WTC11 (cell line): ENCODE data around the gene ISCA1.

ENCODE experiments used
- ELF4 ChIP-seq: sonication (generic); formaldehyde crosslinking; IDR thresholded peaks from 2 replicates; pipeline ENCODE4 v1.8.1; 2022; ENCODE audit warnings: low read depth, mild to moderate bottlenecking, moderate library complexity, missing genetic modification reagents
- FOXK1 ChIP-seq: sonication (generic); formaldehyde crosslinking; IDR thresholded peaks from 2 replicates; pipeline ENCODE4 v1.8.0; 2022; ENCODE audit warnings: mild to moderate bottlenecking, moderate library complexity, missing genetic modification reagents
- HMGXB4 ChIP-seq: sonication (generic); formaldehyde crosslinking; IDR thresholded peaks from 2 replicates; pipeline ENCODE4 v1.8.1; 2023; ENCODE audit warnings: mild to moderate bottlenecking, moderate library complexity, missing genetic modification reagents
- IRF2 ChIP-seq: sonication (generic); formaldehyde crosslinking; IDR thresholded peaks from 2 replicates; pipeline ENCODE4 v1.8.0; 2022; ENCODE audit warnings: low read depth, missing genetic modification reagents, borderline replicate concordance
- NFE2L1 ChIP-seq: sonication (generic); formaldehyde crosslinking; IDR thresholded peaks from 2 replicates; pipeline ENCODE4 v1.8.1; 2023; ENCODE audit warnings: missing genetic modification reagents
- OVOL2 ChIP-seq: fragments of 250-450 bp; sonication (Bioruptor Pico); IDR thresholded peaks from 2 replicates; pipeline ENCODE4 v1.9.0; 2021; ENCODE audit warnings: mild to moderate bottlenecking, borderline replicate concordance
- TEAD4 ChIP-seq: sonication (generic); formaldehyde crosslinking; IDR thresholded peaks from 2 replicates; pipeline ENCODE4 v1.8.0; 2022; ENCODE audit warnings: mild to moderate bottlenecking, missing genetic modification reagents
- ZNF416 ChIP-seq: fragments of 250-450 bp; sonication (Bioruptor Pico); IDR thresholded peaks from 2 replicates; pipeline ENCODE4 v1.9.0; 2021; ENCODE audit warnings: mild to moderate bottlenecking, inconsistent platforms
- TF ChIP-seq, protein P1 (sequence below): fragments of 200-600 bp; IDR thresholded peaks from 2 replicates; pipeline ENCODE4 v1.8.0; 2022; ENCODE audit warnings: antibody characterized with exemption

GRCh38 chr9:86300701-86301100 lies 18.4 kb upstream of the ISCA1 start:
- TF ChIP-seq TEAD4 (no peak), FOXK1 (no peak), ELF4 (no peak), ZNF416 (CRISPR knock-in tag) (no peak), HMGXB4 (no peak), NFE2L1 (CRISPR knock-in tag) (no peak), OVOL2 (CRISPR knock-in tag) (no peak), IRF2 (CRISPR knock-in tag) (no peak)
- TF ChIP-seq, protein P1, sequence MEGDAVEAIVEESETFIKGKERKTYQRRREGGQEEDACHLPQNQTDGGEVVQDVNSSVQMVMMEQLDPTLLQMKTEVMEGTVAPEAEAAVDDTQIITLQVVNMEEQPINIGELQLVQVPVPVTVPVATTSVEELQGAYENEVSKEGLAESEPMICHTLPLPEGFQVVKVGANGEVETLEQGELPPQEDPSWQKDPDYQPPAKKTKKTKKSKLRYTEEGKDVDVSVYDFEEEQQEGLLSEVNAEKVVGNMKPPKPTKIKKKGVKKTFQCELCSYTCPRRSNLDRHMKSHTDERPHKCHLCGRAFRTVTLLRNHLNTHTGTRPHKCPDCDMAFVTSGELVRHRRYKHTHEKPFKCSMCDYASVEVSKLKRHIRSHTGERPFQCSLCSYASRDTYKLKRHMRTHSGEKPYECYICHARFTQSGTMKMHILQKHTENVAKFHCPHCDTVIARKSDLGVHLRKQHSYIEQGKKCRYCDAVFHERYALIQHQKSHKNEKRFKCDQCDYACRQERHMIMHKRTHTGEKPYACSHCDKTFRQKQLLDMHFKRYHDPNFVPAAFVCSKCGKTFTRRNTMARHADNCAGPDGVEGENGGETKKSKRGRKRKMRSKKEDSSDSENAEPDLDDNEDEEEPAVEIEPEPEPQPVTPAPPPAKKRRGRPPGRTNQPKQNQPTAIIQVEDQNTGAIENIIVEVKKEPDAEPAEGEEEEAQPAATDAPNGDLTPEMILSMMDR: no peak
